ENCODE data around the gene KRTAP5-11.
A peak's percentile ranks its signal among the peaks of the same experiment; 100 is the strongest.
"Not testable (repeated sequence)": the region's sequence is repeated elsewhere in the genome, so short reads cannot be mapped to it uniquely, and the experiment has no call there.

The KRTAP5-11 gene

GRCh38 chr11:71548716-71549151 is 33.9 kb downstream of the KRTAP5-11 start:
- no peak overlapping the region for H3K4me3 Mint-ChIP-seq

GRCh38 chr11:71548120-71548519 is 34.6 kb downstream of the KRTAP5-11 start, which contains the start of gene KRTAP5-9:
Gene KRTAP5-9, plus strand, starts transcription at chr11:71548420. Its CDS starts 238 bp downstream, at chr11:71548658.
- DNase-seq (ENCODE audit: low spot score in 2 of 2) (no peak), ATAC-seq (no peak)
- no peak within 1 kb of the TSS for H3K4me3 Mint-ChIP-seq
- H3K9me3 Mint-ChIP-seq = no peaks in the 10 kb centered on the region
- H3K4me1 Mint-ChIP-seq = peaks cover 7% of the 10 kb centered on the region
- no peaks in the 10 kb centered on the region for H3K36me3 Mint-ChIP-seq
- H3K27ac Mint-ChIP-seq = no peak within 1 kb of the TSS

More at GRCh38 chr11:71548716-71549151, 33.9 kb downstream of the KRTAP5-11 start:
- H3K27ac Mint-ChIP-seq = no peak overlapping the region
- no peak for ATAC-seq
- no peaks in the 10 kb centered on the region for H3K9me3 Mint-ChIP-seq
- DNase-seq (ENCODE audit: low spot score in 2 of 2) = no peak
- H3K36me3 Mint-ChIP-seq = no peaks in the 10 kb centered on the region
- peaks cover 1% of the 10 kb centered on the region for H3K4me1 Mint-ChIP-seq

- DNase-seq (ENCODE audit: low spot score in 2 of 2) = no peak
- no peak for ATAC-seq
- H3K36me3 Mint-ChIP-seq = no peaks in the 10 kb centered on the region
- H3K4me1 Mint-ChIP-seq = peaks cover 11% of the 10 kb centered on the region
- no peak overlapping the region for H3K4me3 Mint-ChIP-seq
- no peaks in the 10 kb centered on the region for H3K9me3 Mint-ChIP-seq
- no peak overlapping the region for H3K27ac Mint-ChIP-seq
Measured at GRCh38 chr11:71545405-71545966, 37.2 kb downstream of the KRTAP5-11 start.

GRCh38 chr11:71544525-71545214 is 38.0 kb downstream of the KRTAP5-11 start:
- H3K4me1 Mint-ChIP-seq = peaks cover 11% of the 10 kb centered on the region
- DNase-seq (ENCODE audit: low spot score in 2 of 2) = no peak
- no peaks in the 10 kb centered on the region for H3K36me3 Mint-ChIP-seq
- ATAC-seq = no peak
- H3K27ac Mint-ChIP-seq = no peak overlapping the region
- no peaks in the 10 kb centered on the region for H3K9me3 Mint-ChIP-seq
- H3K4me3 Mint-ChIP-seq = no peak overlapping the region

- Mint-ChIP-seq H3K36me3 (no peaks in the 10 kb centered on the region), H3K9me3 (no peaks in the 10 kb centered on the region), H3K4me3 (no peak overlapping the region), H3K27ac (no peak overlapping the region), H3K4me1 (peaks cover 11% of the 10 kb centered on the region)
- no peak for DNase-seq (ENCODE audit: low spot score in 2 of 2)
- ATAC-seq = no peak
Measured at GRCh38 chr11:71543866-71544265, 38.8 kb downstream of the KRTAP5-11 start.

- Mint-ChIP-seq H3K36me3 (no peaks in the 10 kb centered on the region), H3K9me3 (no peaks in the 10 kb centered on the region), H3K27ac (no peak overlapping the region), H3K4me1 (peaks cover 11% of the 10 kb centered on the region), H3K4me3 (no peak overlapping the region)
- ATAC-seq = peak; percentile 76
- DNase-seq (ENCODE audit: low spot score in 2 of 2) = no peak
Measured at GRCh38 chr11:71542879-71543777, 39.5 kb downstream of the KRTAP5-11 start.

GRCh38 chr11:71542382-71542781 is 40.3 kb downstream of the KRTAP5-11 start:
- Mint-ChIP-seq H3K4me1 (peaks cover 11% of the 10 kb centered on the region), H3K36me3 (no peaks in the 10 kb centered on the region), H3K27ac (no peak overlapping the region), H3K9me3 (no peaks in the 10 kb centered on the region), H3K4me3 (no peak overlapping the region)
- DNase-seq (ENCODE audit: low spot score in 2 of 2) = no peak
- ATAC-seq = no peak

- not testable (repeated sequence) for H3K9me3 Mint-ChIP-seq; H3K4me3 Mint-ChIP-seq; H3K36me3 Mint-ChIP-seq; H3K27ac Mint-ChIP-seq; DNase-seq (ENCODE audit: low spot score in 2 of 2)
- H3K4me1 Mint-ChIP-seq = peaks cover 11% of the 10 kb centered on the region
- peak; percentile 50 for ATAC-seq
Measured at GRCh38 chr11:71540521-71541304, 42.0 kb downstream of the KRTAP5-11 start.

GRCh38 chr11:71539971-71540370 is 42.7 kb downstream of the KRTAP5-11 start:
- not testable (repeated sequence) for ATAC-seq; H3K4me3 Mint-ChIP-seq; H3K27ac Mint-ChIP-seq; H3K9me3 Mint-ChIP-seq; DNase-seq (ENCODE audit: low spot score in 2 of 2); H3K36me3 Mint-ChIP-seq
- peaks cover 11% of the 10 kb centered on the region for H3K4me1 Mint-ChIP-seq

- no peaks in the 10 kb centered on the region for H3K36me3 Mint-ChIP-seq
- ATAC-seq = no peak
- no peaks in the 10 kb centered on the region for H3K9me3 Mint-ChIP-seq
- H3K27ac Mint-ChIP-seq = no peak overlapping the region
- no peak overlapping the region for H3K4me3 Mint-ChIP-seq
- no peak for DNase-seq (ENCODE audit: low spot score in 2 of 2)
- H3K4me1 Mint-ChIP-seq = peaks cover 11% of the 10 kb centered on the region
Measured at GRCh38 chr11:71539017-71539416, 43.7 kb downstream of the KRTAP5-11 start.

GRCh38 chr11:71538666-71538990 is 44.0 kb downstream of the KRTAP5-11 start:
- Mint-ChIP-seq H3K4me3 (no peak overlapping the region), H3K9me3 (no peaks in the 10 kb centered on the region), H3K36me3 (no peaks in the 10 kb centered on the region), H3K4me1 (peaks cover 9% of the 10 kb centered on the region), H3K27ac (no peak overlapping the region)
- DNase-seq (ENCODE audit: low spot score in 2 of 2) = no peak
- no peak for ATAC-seq

GRCh38 chr11:71537977-71538665 is 44.6 kb downstream of the KRTAP5-11 start, which contains the start of gene KRTAP5-8:
Gene KRTAP5-8, plus strand, starts transcription at chr11:71538025. Its CDS starts 31 bp downstream, at chr11:71538056.
- not testable (repeated sequence) for H3K9me3 Mint-ChIP-seq; H3K4me1 Mint-ChIP-seq; H3K36me3 Mint-ChIP-seq; DNase-seq (ENCODE audit: low spot score in 2 of 2); ATAC-seq; H3K27ac Mint-ChIP-seq; H3K4me3 Mint-ChIP-seq

GRCh38 chr11:71537537-71537936 is 45.1 kb downstream of the KRTAP5-11 start:
- DNase-seq (ENCODE audit: low spot score in 2 of 2) (no peak), ATAC-seq (no peak)
- H3K27ac Mint-ChIP-seq = no peak overlapping the region
- H3K4me1 Mint-ChIP-seq = no peaks in the 10 kb centered on the region
- no peaks in the 10 kb centered on the region for H3K9me3 Mint-ChIP-seq
- H3K36me3 Mint-ChIP-seq = no peaks in the 10 kb centered on the region
- H3K4me3 Mint-ChIP-seq = no peak overlapping the region

GRCh38 chr11:71535825-71536224 is 46.9 kb downstream of the KRTAP5-11 start:
- no peak overlapping the region for H3K4me3 Mint-ChIP-seq
- H3K9me3 Mint-ChIP-seq = no peaks in the 10 kb centered on the region
- ATAC-seq (no peak), DNase-seq (ENCODE audit: low spot score in 2 of 2) (no peak)
- H3K36me3 Mint-ChIP-seq = no peaks in the 10 kb centered on the region
- no peaks in the 10 kb centered on the region for H3K4me1 Mint-ChIP-seq
- no peak overlapping the region for H3K27ac Mint-ChIP-seq

Data from stimulated activated effector memory CD8-positive, alpha-beta T cell treated with anti-CD3 and anti-CD28 coated beads, Interleukin-12 subunit alpha, Interleukin-12 subunit beta, amount 100 ng/mL, for 72 hours (primary cell).